Measurements from ENCODE around the gene FLRT2.

FLRT2 gene

GRCh38 chr14:85597701-85598100, 67.8 kb downstream of the FLRT2 start:
- ChIA-PET POLR2A (no interaction called here), CTCF (interaction anchor here (0.9 to 2.9 kb wide), 4 partner anchors 10 to 62 kb away, joined by 3 to 9 read pairs (median 5); no protein-coding TSS in a partner anchor)
- no peak overlapping the region for H3K4me3 ChIP-seq (ENCODE audit: low read depth, low read length)
- no peak for TF ChIP-seq CTCF (IDR thresholded peaks at IDR 0.05; ENCODE audit: insufficient read depth, low read length, missing control alignments)
- no peak for DNase-seq (ENCODE audit: low read depth, low spot score)

DNA sequence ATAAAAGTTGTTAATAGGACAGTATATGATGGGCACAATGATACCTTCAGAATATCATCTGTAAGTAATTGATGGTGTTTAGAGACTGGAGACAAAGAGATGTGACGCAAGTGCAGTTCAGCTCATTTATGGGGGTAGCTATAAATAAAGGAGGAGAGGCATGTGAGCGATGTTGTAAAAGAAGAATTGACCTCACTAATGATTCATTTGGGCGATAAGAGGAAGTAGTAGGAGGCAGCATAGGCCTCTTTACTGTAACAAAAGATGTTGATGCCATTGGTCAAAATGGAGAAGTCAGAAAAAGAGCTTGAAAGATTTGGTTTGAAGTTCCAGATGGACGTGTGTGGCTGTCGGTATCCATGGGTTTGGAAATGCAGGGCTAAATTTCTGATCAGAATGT, 70.0 kb downstream of the FLRT2 start:
- TF ChIP-seq CTCF (IDR thresholded peaks at IDR 0.05; ENCODE audit: insufficient read depth, low read length, missing control alignments): no peak
- CTCF ChIA-PET: interaction anchor here (1.8 to 2.9 kb wide), 2 partner anchors 13 to 21 kb away, joined by 5 to 9 read pairs; no protein-coding TSS in a partner anchor
- POLR2A ChIA-PET: no interaction called here
- H3K4me3 ChIP-seq (ENCODE audit: low read depth, low read length): no peak overlapping the region
- no peak for DNase-seq (ENCODE audit: low read depth, low spot score)

DNA sequence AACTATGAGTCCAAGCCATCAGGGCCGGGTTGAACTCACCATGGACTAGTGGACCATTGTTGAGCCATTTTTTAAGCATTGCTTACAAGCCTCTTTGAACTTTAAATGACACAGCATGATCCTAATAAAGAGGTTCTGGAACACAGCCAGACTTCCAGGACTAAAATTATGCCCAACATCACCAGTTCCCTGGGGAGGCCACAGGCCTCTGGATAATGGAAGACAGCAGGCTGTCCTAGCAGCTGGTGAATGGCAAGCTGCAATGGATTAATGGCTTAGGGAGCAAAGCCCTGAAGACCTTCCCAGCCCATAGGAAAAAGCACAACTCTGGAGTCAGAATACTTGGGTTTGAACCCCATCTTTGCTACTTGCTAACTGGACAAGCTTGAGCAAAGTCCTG, 71.3 kb downstream of the FLRT2 start:
- POLR2A ChIA-PET: no interaction called here
- CTCF ChIA-PET: interaction anchor here (1.8 to 2.0 kb wide), 2 partner anchors 11 to 22 kb away, joined by 5 read pairs; no protein-coding TSS in a partner anchor
- DNase-seq (ENCODE audit: low read depth, low spot score): no peak
- no peak for TF ChIP-seq CTCF (IDR thresholded peaks at IDR 0.05; ENCODE audit: insufficient read depth, low read length, missing control alignments)
- no peak overlapping the region for H3K4me3 ChIP-seq (ENCODE audit: low read depth, low read length)

GRCh38 chr14:85601690-85602089, 71.7 kb downstream of the FLRT2 start:
- no peak for TF ChIP-seq CTCF (IDR thresholded peaks at IDR 0.05; ENCODE audit: insufficient read depth, low read length, missing control alignments)
- CTCF ChIA-PET: interaction anchor here (1.8 to 2.0 kb wide), 2 partner anchors 10 to 23 kb away, joined by 5 read pairs; no protein-coding TSS in a partner anchor

GRCh38 chr14:85602345-85602744, 72.4 kb downstream of the FLRT2 start:
- TF ChIP-seq CTCF (IDR thresholded peaks at IDR 0.05; ENCODE audit: insufficient read depth, low read length, missing control alignments): no peak
- ChIA-PET CTCF (interaction anchor here (2.0 kb wide), 1 partner anchor 10 kb away, joined by 5 read pairs; no protein-coding TSS in a partner anchor), POLR2A (no interaction called here)
- DNase-seq (ENCODE audit: low read depth, low spot score): no peak
- no peak overlapping the region for H3K4me3 ChIP-seq (ENCODE audit: low read depth, low read length)

More at GRCh38 chr14:85601690-85602089, 71.7 kb downstream of the FLRT2 start:
- POLR2A ChIA-PET: no interaction called here
- no peak for DNase-seq (ENCODE audit: low read depth, low spot score)
- no peak overlapping the region for H3K4me3 ChIP-seq (ENCODE audit: low read depth, low read length)

GRCh38 chr14:85604021-85604420, 74.1 kb downstream of the FLRT2 start:
- ChIA-PET CTCF (no interaction called here), POLR2A (no interaction called here)
- no peak for TF ChIP-seq CTCF (IDR thresholded peaks at IDR 0.05; ENCODE audit: insufficient read depth, low read length, missing control alignments)
- no peak for DNase-seq (ENCODE audit: low read depth, low spot score)
- H3K4me3 ChIP-seq (ENCODE audit: low read depth, low read length): no peak overlapping the region
